HG03066 (cell line): ENCODE measurements around the gene DDX10.
A peak's percentile ranks its signal among the peaks of the same experiment; 100 is the strongest.
"Not testable (repeated sequence)": the region's sequence is repeated elsewhere in the genome, so short reads cannot be mapped to it uniquely, and the experiment has no call there.

ENCODE experiments used
- ATAC-seq: cut with Tn5 transposase; IDR thresholded peaks from one replicate; pipeline ENCODE4 v1.9.1; 2021; ENCODE audit warnings: low read depth; ENCODE audit not compliant: unreplicated experiment

DDX10 gene

DNA sequence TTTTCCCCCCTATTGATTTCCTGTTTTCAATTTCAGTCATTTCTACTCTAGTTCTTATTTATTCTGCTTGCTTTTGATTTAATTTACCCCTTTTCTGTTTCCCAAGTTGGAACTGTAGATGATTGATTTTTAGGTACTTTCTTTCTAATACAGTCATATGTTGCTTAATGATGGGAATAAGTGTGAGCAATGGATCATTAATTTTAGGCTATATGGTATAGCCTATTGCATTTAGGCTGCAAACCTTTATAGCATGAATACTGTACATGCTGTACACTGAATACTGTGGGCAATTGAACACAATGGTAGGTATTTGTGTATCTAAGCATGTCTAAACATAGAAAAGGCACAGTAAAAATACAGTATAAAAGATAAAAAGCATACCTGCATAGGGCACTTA lies 44.9 kb downstream of the DDX10 start:
- no peak for ATAC-seq

DNA sequence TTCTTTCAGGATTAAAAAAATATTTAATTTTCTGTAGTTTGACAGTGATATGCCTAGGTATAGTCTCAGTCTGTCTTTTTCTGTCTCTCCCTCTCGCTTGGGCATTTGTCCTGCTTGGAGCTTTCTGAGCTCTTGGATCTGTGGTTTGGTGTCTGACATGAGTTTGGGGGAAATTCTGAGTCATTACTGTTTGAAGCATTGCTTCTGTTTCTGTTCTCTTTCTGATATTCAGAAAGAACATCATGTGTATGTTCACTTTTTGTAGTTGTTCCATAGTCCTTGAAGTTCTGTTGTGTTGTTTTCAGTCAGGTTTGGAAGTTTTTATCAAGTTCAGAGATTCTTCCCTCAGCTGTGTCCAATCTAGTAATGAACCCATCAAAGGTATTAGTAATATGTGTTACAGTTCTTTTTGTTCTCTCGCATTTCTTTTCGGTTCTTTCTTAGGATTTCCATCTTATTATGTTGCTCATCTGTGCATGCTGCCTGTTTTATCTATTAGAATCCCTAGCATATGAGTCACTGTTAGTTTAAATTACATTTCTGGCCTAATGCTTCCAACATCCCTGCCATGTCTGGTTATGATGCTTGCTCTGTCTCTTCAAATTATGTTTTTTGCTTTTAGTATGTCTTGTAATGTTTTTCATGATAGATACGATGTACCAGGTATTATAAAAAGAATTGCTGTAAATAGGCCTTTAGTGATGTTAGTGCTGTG lies 48.4 kb downstream of the DDX10 start:
- peak; percentile 50 for ATAC-seq

DNA sequence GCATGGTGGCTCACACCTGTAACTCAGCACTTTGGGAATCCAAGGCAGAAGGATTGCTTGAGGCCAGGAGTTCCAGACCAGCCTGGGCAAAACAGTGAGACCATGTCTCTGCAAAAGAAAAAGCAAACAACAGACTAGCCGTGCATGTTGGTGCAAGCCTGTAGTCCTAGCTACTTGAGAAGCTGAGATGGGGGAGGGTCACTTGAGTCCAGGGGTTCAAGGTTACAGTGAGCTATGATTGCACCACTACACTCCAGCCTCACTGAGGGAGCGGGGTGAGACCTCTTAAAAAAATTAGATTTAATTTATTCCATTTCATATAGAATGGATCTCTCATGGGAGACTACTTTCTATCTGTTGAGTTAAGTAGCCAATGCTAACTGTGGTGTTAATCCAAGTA lies 50.4 kb downstream of the DDX10 start:
- ATAC-seq, result no peak

DNA sequence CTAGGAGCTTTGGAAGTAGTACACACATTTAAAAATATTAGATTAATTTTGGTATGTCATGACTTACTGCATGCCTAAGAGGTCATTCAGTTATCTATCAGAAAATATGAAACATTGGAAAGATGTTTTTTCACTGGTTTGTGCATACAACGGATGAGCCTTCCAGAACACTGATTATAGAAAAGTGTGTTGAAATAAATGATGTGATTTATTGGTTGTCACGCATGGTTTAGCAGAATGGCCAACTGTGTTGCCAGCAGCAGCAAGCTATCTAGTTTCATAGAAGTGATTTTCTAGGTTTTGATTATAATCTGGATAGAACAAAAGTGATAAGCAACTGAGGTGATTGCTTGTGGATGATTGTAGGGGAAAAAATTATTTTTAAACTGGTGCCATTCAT lies 53.6 kb downstream of the DDX10 start:
- ATAC-seq, result no peak

DNA sequence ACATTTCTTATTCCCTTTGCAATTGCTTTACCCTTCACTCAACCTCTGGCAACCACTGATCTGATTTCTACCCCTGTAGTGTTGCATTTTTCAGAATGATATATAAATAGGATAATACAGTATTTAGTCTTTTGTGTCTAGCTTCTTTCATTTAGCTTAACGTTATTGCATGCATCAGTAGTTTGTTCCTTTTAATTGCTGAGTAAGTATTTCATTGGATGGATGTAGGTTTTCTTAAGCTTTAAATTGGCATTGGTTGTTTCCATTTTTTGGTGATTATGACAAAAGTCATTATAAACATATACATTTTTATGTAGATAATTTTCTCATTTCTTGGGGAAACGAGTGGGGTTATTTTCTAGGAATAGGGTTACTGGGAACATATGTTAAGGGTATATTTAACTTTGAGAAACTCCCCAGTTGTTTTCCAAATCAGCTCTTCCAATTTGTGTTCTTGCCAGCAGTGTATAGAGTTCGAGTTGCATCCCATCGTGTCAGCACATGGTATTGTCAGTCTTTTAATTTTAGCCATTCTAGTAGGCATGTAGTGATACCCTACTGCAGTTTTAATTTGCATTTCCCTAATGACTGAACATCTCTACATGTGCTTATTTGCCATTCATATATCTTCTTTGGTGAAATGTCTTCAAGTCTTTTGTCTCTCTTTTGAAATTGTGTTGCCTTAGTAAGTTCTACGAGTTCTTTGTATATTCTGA lies 60.3 kb downstream of the DDX10 start:
- no peak for ATAC-seq

DNA sequence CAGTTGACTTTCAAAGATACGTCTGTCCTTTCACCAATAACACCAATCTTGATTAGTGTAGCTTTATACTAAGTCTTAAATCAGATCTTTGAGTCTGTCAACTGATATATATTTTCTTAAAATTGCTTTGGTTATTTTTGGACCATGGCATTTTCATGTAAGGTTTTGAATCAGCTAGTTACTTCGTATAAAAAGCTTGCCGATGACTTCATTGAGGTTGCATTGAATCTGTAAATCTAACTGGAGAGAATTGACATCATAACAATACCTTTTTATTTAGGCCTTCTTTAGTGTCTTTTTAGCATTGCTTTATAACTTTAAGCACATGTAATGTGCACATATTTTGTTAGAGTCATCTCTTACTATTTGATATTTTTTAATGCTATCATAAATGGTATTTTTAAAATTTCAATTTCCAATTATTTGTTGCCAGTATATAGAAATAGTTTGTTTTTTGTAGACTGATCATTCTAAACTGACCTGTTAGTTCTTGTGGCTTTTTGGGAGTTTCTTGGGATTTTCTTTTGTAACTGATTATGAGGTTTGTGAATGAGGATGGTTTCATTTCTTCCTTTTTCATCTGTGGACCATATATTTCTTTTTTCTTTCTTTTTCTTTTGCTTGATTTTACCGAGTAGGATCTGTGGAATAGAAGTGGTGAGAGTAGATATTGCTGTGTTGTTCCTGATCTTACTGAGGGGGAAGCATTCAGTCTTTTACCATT lies 61.4 kb downstream of the DDX10 start:
- no peak for ATAC-seq

DNA sequence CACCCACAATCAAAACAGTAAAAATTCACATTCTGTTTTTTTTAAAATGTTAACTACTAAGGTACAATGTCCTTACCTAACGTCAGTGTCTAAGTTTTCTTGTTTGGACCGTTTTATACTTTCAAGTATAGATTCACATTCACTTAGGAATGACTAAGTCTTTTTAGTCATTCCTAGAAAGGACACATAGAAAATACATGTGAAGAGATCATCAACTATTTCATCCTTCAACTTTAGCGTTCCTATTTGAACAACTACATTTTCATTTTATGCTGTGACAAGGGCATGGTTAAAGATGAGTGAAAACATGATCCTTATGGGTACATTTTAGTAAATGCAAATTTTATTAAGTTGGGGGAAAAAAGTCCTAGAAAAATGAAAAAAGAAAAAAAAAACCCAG lies 62.8 kb downstream of the DDX10 start:
- no peak for ATAC-seq

DNA sequence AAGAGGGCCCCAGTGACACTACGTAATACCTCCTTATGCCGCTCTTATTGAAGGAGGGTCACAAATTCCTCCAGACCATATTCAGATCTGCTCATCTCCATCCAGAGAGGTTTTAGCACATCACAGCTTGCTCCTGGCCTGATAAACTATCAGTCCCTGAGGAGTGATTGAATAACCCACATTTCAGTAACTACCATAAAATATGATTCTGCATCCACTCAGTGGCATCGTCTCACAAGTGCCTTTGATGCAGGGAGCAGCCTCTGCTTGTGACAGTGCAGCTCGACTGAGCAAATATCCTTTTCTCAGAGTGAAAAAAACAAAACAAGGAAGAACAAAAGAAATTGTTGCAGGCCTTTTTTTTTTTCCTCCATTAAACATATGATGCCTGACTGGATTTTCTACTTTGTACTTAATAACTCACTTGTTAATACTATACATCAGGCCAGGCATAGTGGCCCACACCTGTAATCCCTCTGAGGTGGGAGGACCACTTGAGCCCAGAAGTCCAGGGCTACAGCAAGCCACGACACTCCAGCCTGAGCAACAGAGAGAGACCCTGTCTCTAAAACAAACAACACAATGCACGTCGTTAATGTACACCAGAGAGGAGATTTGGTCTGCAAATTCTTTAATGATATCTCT lies 64.5 kb downstream of the DDX10 start:
- no peak for ATAC-seq

DNA sequence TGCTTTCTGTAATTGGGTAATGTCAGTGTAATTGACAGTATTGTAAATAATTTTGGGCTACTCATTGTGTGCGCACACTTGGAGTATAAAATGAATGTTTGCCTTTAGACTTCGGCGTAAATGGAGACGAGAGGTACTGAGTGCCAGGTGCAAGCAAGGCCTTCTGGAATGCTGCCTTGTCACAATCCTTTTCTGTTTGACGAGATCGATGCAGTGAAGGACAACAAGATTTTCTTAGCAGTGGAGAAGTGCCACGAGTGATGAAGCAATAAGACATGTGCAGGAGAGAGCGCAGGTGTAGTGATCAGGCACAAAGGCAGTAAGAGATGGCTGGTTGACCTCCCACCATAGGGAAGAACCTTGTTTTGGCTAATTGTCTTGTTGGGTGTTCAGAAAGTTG lies 67.5 kb downstream of the DDX10 start:
- ATAC-seq, result no peak

DNA sequence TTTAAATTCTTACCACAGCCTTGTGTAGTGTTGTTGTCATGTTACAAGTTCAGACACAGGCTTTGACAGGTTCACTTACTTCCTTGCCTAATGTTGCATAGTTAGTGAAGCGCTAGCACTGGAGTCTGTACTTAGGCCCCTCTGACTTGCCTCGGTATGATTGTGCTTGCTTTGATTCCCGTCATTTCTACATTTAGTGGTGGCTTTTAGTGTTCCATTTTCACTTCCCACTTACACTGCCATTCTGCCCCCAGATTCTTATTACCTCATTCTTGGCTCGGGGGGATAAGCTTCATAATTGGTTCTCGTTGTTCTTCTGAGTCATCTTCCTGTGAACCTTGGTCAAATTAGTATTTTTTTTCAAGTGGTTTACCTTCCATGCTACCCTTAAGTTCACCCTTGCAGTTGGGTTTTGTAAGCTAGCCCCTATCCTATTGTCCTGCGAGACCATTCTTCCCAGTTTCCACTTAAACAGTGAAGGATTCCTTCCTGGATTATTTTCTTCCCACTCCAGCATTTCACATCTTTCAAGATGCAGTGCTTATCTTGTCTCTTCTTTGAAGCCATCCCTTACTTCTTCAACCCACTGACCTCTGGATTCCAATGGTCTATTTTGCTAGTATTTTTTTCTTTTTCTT lies 68.7 kb downstream of the DDX10 start:
- peak; percentile 89 for ATAC-seq

DNA sequence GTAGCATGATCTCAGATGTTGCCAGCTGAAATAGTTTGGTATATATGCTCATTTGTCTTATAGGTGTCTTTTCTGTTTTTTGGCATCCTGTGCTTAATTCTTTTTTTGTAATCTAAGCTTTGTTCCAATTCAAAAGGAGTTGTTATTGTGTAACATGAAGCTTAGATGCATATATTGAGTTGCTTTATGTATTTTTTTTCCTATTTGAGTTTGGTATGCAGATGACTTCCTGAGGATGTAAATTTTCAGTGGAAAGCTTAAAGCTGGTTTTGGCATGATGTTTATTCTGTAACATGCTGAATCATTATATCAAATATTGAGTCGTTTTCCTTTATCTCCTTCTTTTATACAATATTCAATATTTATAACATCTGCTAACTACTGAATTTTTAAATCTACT lies 69.4 kb downstream of the DDX10 start:
- ATAC-seq, result no peak

DNA sequence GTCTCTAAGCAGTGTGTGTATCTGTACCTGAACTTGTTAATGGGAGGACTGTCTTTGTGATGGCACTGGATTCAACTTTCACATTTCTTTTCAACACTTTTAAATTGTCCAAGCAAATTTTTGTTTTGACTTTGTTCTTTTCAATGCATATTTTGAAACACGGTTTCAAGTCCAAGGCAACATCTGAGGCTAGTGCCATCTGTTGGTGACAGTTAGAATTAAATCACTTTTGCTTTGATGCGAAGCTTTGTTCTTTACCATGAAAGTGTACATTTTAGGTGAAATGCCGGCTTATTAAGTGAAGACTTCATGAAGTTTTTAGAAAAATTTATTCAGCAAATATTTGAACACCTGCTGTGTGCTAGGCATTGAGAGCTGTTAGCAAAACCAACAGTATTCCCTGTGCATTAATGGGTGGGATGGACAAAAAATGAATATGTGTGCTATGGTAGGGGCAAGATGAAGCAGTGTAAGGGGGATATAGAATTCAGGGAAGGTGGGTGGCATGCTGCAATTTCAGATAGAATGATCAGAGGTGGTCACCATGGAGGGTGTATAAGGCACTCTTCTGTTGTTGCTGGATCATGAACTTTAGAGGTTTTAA lies 70.2 kb downstream of the DDX10 start:
- ATAC-seq, result no peak

DNA sequence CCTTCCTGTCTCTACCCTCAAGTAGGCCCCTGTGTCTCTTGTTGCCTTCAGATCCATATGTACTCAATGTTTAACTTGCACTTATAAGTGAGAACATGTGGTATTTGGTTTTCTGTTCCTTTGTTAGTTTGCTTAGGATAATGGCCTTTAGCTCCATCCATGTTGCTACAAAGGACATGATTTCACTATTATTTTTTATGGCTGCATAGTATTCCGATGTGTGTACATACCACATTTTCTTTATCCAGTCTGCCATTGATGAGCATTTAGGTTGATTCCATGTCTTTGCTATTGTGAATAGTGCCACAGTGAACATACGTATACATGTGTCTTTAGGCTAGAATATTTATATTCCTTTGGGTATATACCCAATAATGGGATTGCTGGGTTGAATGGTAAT lies 75.3 kb downstream of the DDX10 start:
- ATAC-seq, result not testable (repeated sequence)

DNA sequence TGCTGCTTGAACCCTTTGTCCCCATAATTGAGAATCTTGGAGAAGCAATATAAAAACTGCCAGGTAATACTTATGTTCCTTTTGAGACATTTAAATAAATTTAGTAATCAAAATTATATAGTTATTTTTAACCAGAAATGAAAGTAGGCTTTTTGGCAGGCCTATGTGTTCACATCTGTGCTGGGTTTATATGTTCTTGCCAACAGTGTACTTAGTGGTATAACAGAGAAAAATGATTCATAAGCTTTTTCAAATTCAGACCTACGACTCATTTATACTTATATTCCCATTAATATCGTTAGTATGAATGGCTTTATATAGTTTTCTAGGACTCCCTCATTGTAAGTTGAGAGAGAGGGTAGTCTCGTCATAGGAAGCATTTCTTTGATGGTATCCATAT lies 79.0 kb downstream of the DDX10 start:
- ATAC-seq, result no peak

DNA sequence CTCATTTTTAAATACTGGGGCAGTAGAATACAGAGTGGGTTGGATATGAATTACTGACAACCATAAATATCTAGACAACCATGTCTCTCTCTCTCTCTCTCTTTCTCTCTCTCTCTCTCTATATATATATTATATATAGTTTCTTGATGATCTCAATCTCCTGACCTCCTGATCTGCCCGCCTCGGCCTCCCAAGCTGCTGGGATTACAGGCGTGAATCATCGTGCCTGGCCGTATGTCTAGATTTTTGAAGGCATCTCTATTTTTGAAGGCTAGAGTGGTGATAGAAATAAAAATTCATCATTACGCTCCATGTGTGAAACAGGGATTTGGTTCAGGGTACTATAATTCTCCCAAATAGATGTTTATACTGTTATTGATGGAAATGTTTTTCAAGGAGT lies 84.1 kb downstream of the DDX10 start:
- ATAC-seq, result no peak

DNA sequence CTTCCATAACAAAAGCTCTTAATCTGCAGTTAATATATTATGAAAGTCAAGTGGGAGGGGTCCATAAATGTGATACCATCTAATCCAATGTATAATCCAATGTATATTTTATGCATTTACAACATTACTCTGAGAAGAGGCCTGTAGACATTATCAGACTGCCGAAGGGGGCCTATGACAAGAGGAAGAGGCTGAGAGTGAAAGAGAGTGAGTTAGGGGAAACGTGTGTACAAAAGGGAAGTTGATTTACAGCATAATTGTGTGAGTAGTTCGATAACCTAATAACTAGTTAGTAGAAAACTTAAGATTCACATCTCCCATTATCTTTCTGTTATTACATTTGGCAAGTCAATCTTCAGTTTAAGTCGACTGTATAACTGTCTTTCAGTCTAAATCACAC lies 86.6 kb downstream of the DDX10 start:
- no peak for ATAC-seq

DNA sequence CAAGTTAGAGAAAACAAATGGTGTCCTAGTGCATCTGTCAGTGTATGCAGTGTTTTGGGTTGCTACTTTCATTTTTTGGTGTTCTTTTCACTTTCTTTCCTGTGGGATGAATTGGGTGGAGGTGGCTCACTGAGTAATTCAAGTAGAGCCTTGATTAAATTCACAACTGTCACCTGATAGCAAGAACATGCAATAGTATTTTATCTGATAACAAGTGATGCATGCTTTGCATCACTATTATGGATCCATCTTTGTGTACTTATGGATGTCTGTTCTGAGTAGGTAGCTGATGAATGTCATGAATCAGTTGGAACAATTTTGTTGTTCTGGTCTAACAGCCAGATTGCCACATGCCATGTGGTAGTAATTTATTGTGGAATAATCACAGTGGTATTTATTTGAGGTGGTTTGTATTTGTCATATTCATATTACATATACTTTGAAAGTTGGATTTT lies 87.5 kb downstream of the DDX10 start:
- ATAC-seq, result no peak

DNA sequence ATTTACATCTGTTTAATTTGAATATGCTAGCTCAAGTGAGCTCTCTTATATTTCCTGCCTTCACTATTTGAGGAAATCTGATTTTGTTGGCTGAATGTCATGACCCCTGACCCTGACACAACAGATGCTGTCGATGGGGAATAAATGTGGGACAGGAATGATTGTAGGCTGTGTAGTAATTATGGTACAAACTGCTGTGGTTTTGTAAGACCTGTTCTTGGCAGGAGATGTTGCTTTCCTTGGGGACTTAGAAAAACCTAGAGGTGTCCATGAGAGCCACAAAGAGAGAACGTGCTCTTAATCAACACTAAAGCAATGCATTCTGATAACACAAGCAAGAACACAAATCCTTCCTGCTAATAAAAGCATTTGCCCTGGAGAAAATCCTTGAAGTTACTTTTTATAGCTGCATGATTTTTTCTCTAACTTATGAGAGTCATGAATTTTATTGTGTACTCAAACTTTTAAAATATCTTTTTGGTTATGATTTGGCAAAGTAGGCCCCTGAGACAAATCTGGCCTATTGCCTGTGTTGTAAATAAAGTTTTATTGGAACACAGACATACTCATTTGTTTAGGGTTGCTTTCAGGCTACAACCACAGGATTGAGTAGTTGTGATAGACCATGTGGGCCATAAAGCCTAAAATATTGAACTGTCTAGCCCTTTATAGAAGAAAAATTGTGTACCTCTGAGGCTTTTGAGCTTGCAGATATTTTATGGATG lies 90.2 kb downstream of the DDX10 start:
- ATAC-seq, result no peak

DNA sequence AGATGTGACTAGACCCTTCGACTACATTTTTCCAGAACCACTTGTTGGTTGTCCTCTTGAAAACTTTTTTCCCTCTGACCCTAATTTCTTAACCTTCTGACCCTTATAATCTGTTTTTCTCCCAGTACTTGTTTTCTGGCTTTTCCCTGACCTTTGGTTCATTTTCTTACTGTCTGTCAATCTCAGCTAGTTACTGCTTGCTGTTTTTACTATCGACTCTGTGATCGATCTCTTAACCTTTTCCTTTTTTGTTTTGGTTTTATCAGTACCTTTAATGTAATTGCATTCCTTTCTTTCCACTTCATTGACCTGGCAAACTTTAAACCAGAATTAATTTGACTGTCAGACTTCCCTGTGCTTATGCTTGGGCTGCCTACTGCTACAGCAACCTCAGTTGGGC lies 92.8 kb downstream of the DDX10 start:
- no peak for ATAC-seq

DNA sequence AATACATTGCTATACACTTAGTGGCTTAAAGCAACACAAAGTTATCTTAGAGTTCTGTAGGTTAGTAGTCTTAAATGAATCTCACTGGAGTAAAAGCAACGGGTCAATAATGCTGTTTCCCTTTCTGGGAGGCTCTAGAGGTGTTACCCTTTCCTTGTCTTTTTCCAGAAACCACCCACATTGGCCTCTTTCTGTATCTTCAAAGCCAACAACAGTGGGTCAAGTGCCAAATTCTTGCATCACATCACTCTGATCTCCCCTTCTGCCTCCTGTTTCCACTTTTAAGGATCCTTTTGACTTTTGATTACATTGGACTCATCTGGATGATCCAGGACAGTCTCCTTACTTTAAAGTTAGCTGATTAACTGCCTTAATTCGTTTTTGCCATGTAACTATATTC lies 93.6 kb downstream of the DDX10 start:
- no peak for ATAC-seq
